H1 (cell line): ENCODE data around the gene ITIH1. TPM values are rescaled to one million over a fixed set of nuclear protein-coding genes. Genes with fewer than 3 reads are reported as not detected.

Source experiments
- CTCF ChIA-PET: fragments of 300-600 bp; sonication (Branson Sonifier 250); formaldehyde crosslinking; loops from one replicate; lab custom pipeline; 2021; ENCODE audit not compliant: partially characterized antibody; lab: Charles Lee
- POLR2A ChIA-PET: fragments of 300-600 bp; sonication (Branson Sonifier 250); formaldehyde crosslinking; loops from one replicate; lab custom pipeline; 2021; ENCODE audit warnings: inconsistent platforms; ENCODE audit not compliant: partially characterized antibody; lab: Charles Lee
- DNase-seq, 2 experiments: peaks; one replicate each; pipeline versions ENCODE4 v3.0.0 to v3.0.0-alpha.2; 2010 to 2022; ENCODE audit warnings: low spot score in 2 of 2, low read depth in 1 of 2, mixed read lengths in 1 of 2
- FAIRE-seq: peaks from 2 replicates; lab custom pipeline; 2011; peaks lifted over from hg19 to GRCh38; lab: Jason Lieb, UNC
- H2AFZ ChIP-seq: 2 replicates; pipeline ENCODE4 v1.8.1; 2012; ENCODE audit warnings: low read length, inconsistent platforms
- H2AK5ac ChIP-seq: 2 replicates; pipeline ENCODE4 v1.6.1; 2013; ENCODE audit warnings: low read depth, low read length
- H2BK120ac ChIP-seq: replicated peaks from 2 replicates; pipeline ENCODE3; 2013; ENCODE audit warnings: low read depth, low read length, inconsistent platforms
- H2BK12ac ChIP-seq: 2 replicates; pipeline ENCODE4 v1.6.1; 2013; ENCODE audit warnings: low read depth, low read length
- H2BK15ac ChIP-seq: 2 replicates; pipeline ENCODE4 v1.6.1; 2013; ENCODE audit warnings: low read length
- H2BK20ac ChIP-seq: 2 replicates; pipeline ENCODE4 v1.6.1; 2013; ENCODE audit warnings: low read length
- H2BK5ac ChIP-seq: 2 replicates; pipeline ENCODE4 v1.6.1; 2013; ENCODE audit warnings: low read depth, low read length
- H3K14ac ChIP-seq: 2 replicates; pipeline ENCODE4 v1.6.1; 2013; ENCODE audit warnings: inconsistent platforms; ENCODE audit not compliant: insufficient read length
- H3K18ac ChIP-seq: 2 replicates; pipeline ENCODE4 v1.6.1; 2013; ENCODE audit warnings: low read length; ENCODE audit errors: extremely low read depth
- H3K23ac ChIP-seq: 2 replicates; pipeline ENCODE4 v1.6.1; 2013; ENCODE audit warnings: inconsistent platforms; ENCODE audit not compliant: insufficient read length
- H3K23me2 ChIP-seq: 2 replicates; pipeline ENCODE4 v1.6.1; 2013; ENCODE audit warnings: low read depth, low read length
- H3K27ac ChIP-seq: 2 replicates; pipeline ENCODE4 v1.6.1; 2011; ENCODE audit warnings: low read depth, low read length, inconsistent platforms
- H3K27me3 ChIP-seq, 4 experiments: replicated peaks in 1 of 4; 1 replicate in 1 of 4; 2 replicates in 3 of 4; pipeline versions ENCODE4 v1.6.1 to v1.8.1; 2011 to 2013; ENCODE audit warnings: low read length in 3 of 4, mild to moderate bottlenecking in 3 of 4, inconsistent platforms in 2 of 4, mixed read lengths in 2 of 4, moderate library complexity in 1 of 4; ENCODE audit not compliant: control insufficient read depth in 3 of 4, insufficient read depth in 3 of 4; ENCODE audit errors: extremely low read depth in 1 of 4
- H3K36me3 ChIP-seq, 4 experiments: 2 replicates each; pipeline versions ENCODE4 v1.6.1 to v1.8.1; 2011 to 2013; ENCODE audit warnings: mild to moderate bottlenecking in 4 of 4, low read length in 3 of 4, moderate library complexity in 2 of 4, control low read depth in 1 of 4, inconsistent platforms in 1 of 4; ENCODE audit not compliant: insufficient read depth in 4 of 4, control insufficient read depth in 2 of 4
- H3K4ac ChIP-seq: replicated peaks from 2 replicates; pipeline ENCODE3; 2013; ENCODE audit warnings: low read length, low read depth, mixed read lengths, inconsistent platforms; ENCODE audit not compliant: insufficient read length
- H3K4me1 ChIP-seq, 4 experiments: replicated peaks in 1 of 4; 1 replicate in 1 of 4; 2 replicates in 3 of 4; pipeline versions ENCODE4 v1.6.1 to v1.8.1; 2011 to 2013; ENCODE audit warnings: low read length in 3 of 4, inconsistent platforms in 2 of 4, mixed read lengths in 1 of 4; ENCODE audit not compliant: insufficient read depth in 4 of 4, control insufficient read depth in 3 of 4
- H3K4me2 ChIP-seq, 2 experiments: 2 replicates each; pipeline versions ENCODE4 v1.6.1 to v1.8.1; 2011 to 2013; ENCODE audit warnings: low read depth in 2 of 2, low read length in 2 of 2, control low read depth in 1 of 2, inconsistent platforms in 1 of 2, mild to moderate bottlenecking in 1 of 2; ENCODE audit not compliant: insufficient read depth in 1 of 2
- H3K4me3 ChIP-seq, 4 experiments: fragments of 200-600, 300-600 bp in 1 of 4; sonication (generic), shearing (Covaris generic), sonication (Bioruptor Twin) in 1 of 4; 2 replicates each; pipeline versions ENCODE4 v1.5.1 to v1.8.1; 2011 to 2016; ENCODE audit warnings: low read length in 4 of 4, low read depth in 3 of 4, control low read depth in 2 of 4, inconsistent platforms in 2 of 4, mild to moderate bottlenecking in 2 of 4, mixed read lengths in 1 of 4, moderate library complexity in 1 of 4; ENCODE audit not compliant: insufficient read depth in 2 of 4; ENCODE audit errors: extremely low read depth in 1 of 4
- H3K56ac ChIP-seq: replicated peaks from 2 replicates; pipeline ENCODE3; 2013; ENCODE audit warnings: low read depth, mild to moderate bottlenecking, mixed read lengths, low read length, inconsistent platforms; ENCODE audit not compliant: insufficient read length
- H3K79me1 ChIP-seq: 2 replicates; pipeline ENCODE4 v1.6.1; 2013; ENCODE audit warnings: low read depth, low read length, control low read depth
- H3K79me2 ChIP-seq, 2 experiments: 2 replicates each; pipeline versions ENCODE4 v1.6.1 to v1.8.1; 2012 to 2013; ENCODE audit warnings: low read length in 2 of 2, mild to moderate bottlenecking in 2 of 2, inconsistent platforms in 1 of 2; ENCODE audit not compliant: insufficient read depth in 2 of 2, control insufficient read depth in 1 of 2
- H3K9ac ChIP-seq, 4 experiments: replicated peaks in 1 of 4; 1 replicate in 1 of 4; 2 replicates in 3 of 4; pipeline versions ENCODE4 v1.6.1 to v1.8.1; 2011 to 2013; ENCODE audit warnings: low read depth in 3 of 4, low read length in 3 of 4, control low read depth in 2 of 4, mild to moderate bottlenecking in 2 of 4, moderate library complexity in 2 of 4, inconsistent platforms in 1 of 4; ENCODE audit errors: extremely low read depth in 1 of 4
- H3K9me3 ChIP-seq, 2 experiments: 2 replicates each; pipeline versions ENCODE4 v1.6.1 to v1.8.1; 2012 to 2013; ENCODE audit warnings: mild to moderate bottlenecking in 2 of 2, moderate library complexity in 2 of 2, control low read depth in 1 of 2, inconsistent platforms in 1 of 2, low read depth in 1 of 2, low read length in 1 of 2, mixed read lengths in 1 of 2; ENCODE audit not compliant: insufficient read depth in 2 of 2
- H4K20me1 ChIP-seq, 2 experiments: replicated peaks in 1 of 2; 2 replicates each; pipeline versions ENCODE3 to v1.8.1; 2011 to 2013; ENCODE audit warnings: inconsistent platforms in 2 of 2, low read length in 2 of 2, mild to moderate bottlenecking in 1 of 2; ENCODE audit not compliant: insufficient read depth in 2 of 2, control insufficient read depth in 1 of 2
- H4K5ac ChIP-seq: 2 replicates; pipeline ENCODE4 v1.6.1; 2013; ENCODE audit warnings: low read length, low read depth, mixed read lengths, inconsistent platforms; ENCODE audit not compliant: insufficient read length
- H4K8ac ChIP-seq: 2 replicates; pipeline ENCODE4 v1.8.0; 2013; ENCODE audit warnings: mild to moderate bottlenecking, moderate library complexity, low read length, inconsistent platforms; ENCODE audit not compliant: insufficient read depth; ENCODE audit errors: extremely low read depth
- H4K91ac ChIP-seq: replicated peaks from 2 replicates; pipeline ENCODE3; 2013; ENCODE audit warnings: low read length, mixed read lengths, inconsistent platforms; ENCODE audit not compliant: insufficient read length
- CEBPB ChIP-seq: IDR thresholded peaks from 2 replicates; pipeline ENCODE4 v1.6.1; 2012; ENCODE audit warnings: low read depth, low read length
- CREB1 ChIP-seq: IDR thresholded peaks from 2 replicates; pipeline ENCODE4 v1.6.1; 2012; ENCODE audit warnings: inconsistent platforms
- RAD21 ChIP-seq, 2 experiments: IDR thresholded peaks in 1 of 2; conservative IDR thresholded peaks in 1 of 2; 2 replicates each; pipeline ENCODE4 v1.6.1; 2011; ENCODE audit warnings: low read depth in 2 of 2, low read length in 2 of 2, improper control_type of control experiment in 1 of 2, inconsistent platforms in 1 of 2, mild to moderate bottlenecking in 1 of 2, moderate library complexity in 1 of 2
- SIX5 ChIP-seq: IDR thresholded peaks from 2 replicates; pipeline ENCODE4 v1.6.1; 2011; ENCODE audit warnings: mild to moderate bottlenecking, low read depth, low read length
- WGBS, 2 experiments: shearing (Covaris generic) in 1 of 2; methylation state at CpG; one replicate each; pipeline versions ENCODE4 v1.1.6 to v1.1.7; 2013 to 2015; ENCODE audit warnings: low lambda C conversion rate in 2 of 2, mixed read lengths in 2 of 2, inconsistent platforms in 1 of 2, low coverage in 1 of 2, missing lambda C conversion rate in 1 of 2; ENCODE audit not compliant: insufficient replicate concordance in 2 of 2, insufficient coverage in 1 of 2, insufficient read length in 1 of 2; ENCODE audit errors: extremely low coverage in 1 of 2, missing lambda C conversion rate in 1 of 2; 5-methylcytosine and 5-hydroxymethylcytosine counted together
- polyA plus RNA-seq, 7 experiments: library from polyadenylated mRNA; depleted of rRNA in 3 of 7; stranded (reverse) in 5 of 7; unstranded in 2 of 7; fragments of >200 nt in 5 of 7; fragments of 200-250 nt in 2 of 7; gene quantifications; 1 replicate in 5 of 7; 2 replicates in 1 of 7; 4 replicates in 1 of 7; pipeline versions ENCODE4 v1.2.1 to v1.2.3, GENCODE V29; 2011 to 2013; ENCODE audit warnings: missing spikeins in 2 of 7, mixed read lengths in 2 of 7
- total RNA-seq: library from RNA; stranded (reverse); fragmentation: NEBNext Ultra II Directional; extraction: Animal tissue kit (Norgen Biotek cat#: 25700); gene quantifications from 2 replicates; pipeline ENCODE4 v1.2.1, GENCODE V29; 2021

ITIH1 gene
- total and polyA plus RNA-seq, 2 of the 8 experiments (the other 6 are each of a cell fraction or from before 2014, with no cell fraction given) = not detected

DNA sequence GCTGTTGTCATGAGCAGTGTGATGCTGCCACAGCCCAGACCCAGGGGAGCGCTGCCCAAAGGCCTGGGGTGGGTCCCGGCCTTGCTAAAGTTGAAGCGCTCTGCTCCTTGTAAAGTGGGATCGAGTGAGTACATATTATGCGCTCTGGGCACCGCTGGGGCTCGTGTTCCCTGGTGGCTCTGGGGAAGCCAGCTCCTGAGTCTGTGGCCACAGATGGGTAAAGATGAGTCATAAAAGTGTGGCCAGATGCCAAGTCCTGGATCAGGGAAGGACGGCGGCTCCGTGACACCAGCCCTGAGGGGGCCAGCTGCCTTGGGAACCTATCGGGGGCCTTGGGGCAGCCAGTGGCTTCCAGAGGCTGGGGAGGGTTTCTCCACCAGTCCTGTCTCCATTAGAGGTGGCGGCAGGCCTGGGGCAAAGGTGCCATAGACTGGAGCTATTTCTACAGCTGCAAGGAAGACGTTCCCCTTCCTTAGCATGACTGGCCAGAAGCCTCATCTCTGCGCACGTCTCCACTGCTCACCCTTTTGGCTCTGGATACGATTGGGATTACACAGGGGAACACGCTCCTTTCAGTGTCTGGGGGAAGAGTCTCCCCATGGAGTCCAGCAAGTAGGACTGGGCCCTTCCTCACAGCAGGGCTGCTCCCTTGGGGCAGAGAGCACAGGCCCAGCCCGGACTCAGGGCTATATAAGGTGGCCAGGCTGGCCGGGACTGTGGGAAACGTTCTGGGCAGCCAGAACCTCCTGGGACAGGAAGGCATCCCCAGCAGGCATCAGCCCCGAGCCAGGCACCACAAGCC is 54.3 kb downstream of the ITIH1 start:
- Histone ChIP-seq H3K23ac (no peak overlapping the region), H2BK120ac (no peak overlapping the region), H3K14ac (no peak overlapping the region), H3K79me1 (no peaks in the 10 kb centered on the region), H3K4me2 (no peak overlapping the region), H4K5ac (no peak overlapping the region), H2AFZ (no peak overlapping the region), H3K79me2 (no peaks in the 10 kb centered on the region), H2BK12ac (no peak overlapping the region), H3K4ac (no peak overlapping the region), H2AK5ac (no peak overlapping the region), H2BK15ac (no peak overlapping the region), H4K91ac (no peak overlapping the region), H4K20me1 (peaks cover 0 to 2% of the 10 kb centered on the region in 2 experiments), H3K27ac (no peak overlapping the region; the same call in 1 of the 2 replicates), H3K27me3 (no peaks in the 10 kb centered on the region), H3K23me2 (no peaks in the 10 kb centered on the region), H2BK5ac (no peak overlapping the region), H3K18ac (no peak overlapping the region), H2BK20ac (no peak overlapping the region), H4K8ac (peak overlapping the region; percentile 39; the same call in 1 of the 2 replicates), H3K4me1 (peaks cover 0 to 12% (median 2%) of the 10 kb centered on the region in 4 experiments; a peak in 3 of 7 replicates), H3K4me3 (no peak overlapping the region), H3K56ac (no peak overlapping the region), H3K9ac (no peak overlapping the region), H3K36me3 (no peaks in the 10 kb centered on the region; a peak in 1 of 8 replicates), H3K9me3 (no peaks in the 10 kb centered on the region)
- FAIRE-seq = no peak
- no peak for DNase-seq
- CTCF ChIA-PET = interaction anchor here (0.8 to 4.7 kb wide), 5 partner anchors 11 to 69 kb away, joined by 3 to 24 read pairs (median 3); no protein-coding TSS in a partner anchor
- TF ChIP-seq CEBPB = no peak
- TF ChIP-seq CREB1 = no peak
- no peak for TF ChIP-seq RAD21 (IDR thresholded peaks at IDR 0.05 in 1 of 2, conservative IDR thresholded peaks at IDR 0.05 in 1 of 2; ENCODE audit: low read depth in 2 of 2, low read length in 2 of 2)
- no peak for TF ChIP-seq SIX5
- POLR2A ChIA-PET = interaction anchor here (0.6 to 1.2 kb wide), 2 partner anchors 52 to 305 kb away, joined by 3 read pairs; no protein-coding TSS in a partner anchor
- WGBS, 2 experiments = 90% methylated on average over 17 of the region's 21 CpGs; no CpG with 5 or more reads in 1 of the 2 experiments
